Astrocyte of the cerebellum (primary cell): Measurements from ENCODE around the gene MKNK1.
"Not testable (repeated sequence)": the region's sequence is repeated elsewhere in the genome, so short reads cannot be mapped to it uniquely, and the experiment has no call there.

Experiments used
- DNase-seq: peaks from one replicate; pipeline ENCODE4 v3.0.0-alpha.2; 2011; ENCODE audit warnings: low read depth
- H3K4me3 ChIP-seq: 2 replicates; pipeline ENCODE4 v1.5.1; 2011; ENCODE audit warnings: mild to moderate bottlenecking, low read depth, low read length, moderate library complexity
- in situ Hi-C: cut with HindIII; loops from 2 replicates; pipeline ENCODE4 v1.10.0; 2017; ENCODE audit warnings: low sequenced_read_pairs
- TF ChIP-seq, protein P1 (sequence below): IDR thresholded peaks from 2 replicates; pipeline ENCODE4 v1.5.1; 2012; ENCODE audit warnings: low read length, low read depth, moderate library complexity, mild to moderate bottlenecking; ENCODE audit errors: missing control alignments

Gene MKNK1

DNA sequence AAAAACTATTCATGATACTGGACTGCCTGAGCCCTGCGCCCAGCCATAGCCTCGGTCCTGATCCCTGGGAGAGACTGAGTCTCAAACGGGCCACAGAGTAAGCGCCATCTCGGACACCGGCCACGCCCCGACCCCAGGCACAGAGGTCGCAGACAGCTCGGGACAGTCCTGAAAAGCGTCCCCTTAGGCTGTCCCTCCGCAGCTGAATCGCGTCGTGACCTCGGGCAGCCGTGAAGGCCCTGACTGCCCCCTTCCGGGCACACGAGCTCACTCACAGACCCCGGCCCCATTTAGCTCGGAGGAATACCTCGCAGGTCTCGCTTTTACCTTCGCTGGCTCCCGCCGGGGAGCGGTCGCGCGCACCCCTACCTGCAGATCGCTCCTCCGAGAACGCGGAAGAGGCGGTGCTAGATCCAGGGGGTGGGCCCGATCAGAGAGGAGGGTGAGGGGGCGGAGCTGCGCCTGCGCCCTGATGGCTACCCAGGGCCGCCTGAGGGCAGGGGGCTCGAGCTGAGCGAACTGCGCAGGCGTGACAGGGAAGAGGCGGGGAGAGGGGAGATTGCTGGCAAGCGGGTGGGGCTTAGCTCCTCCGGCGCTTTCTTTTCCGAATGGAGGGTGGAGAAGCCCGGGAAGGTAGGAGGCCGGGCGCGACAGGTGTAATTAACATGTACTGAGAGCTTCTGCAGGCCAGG, at the start of gene MKNK1:
Gene MKNK1 (minus strand): TSS at position 411 of the 692 bp plus-strand sequence. CDS start 20,941 bp downstream, outside the sequence.
- TF ChIP-seq, protein P1, sequence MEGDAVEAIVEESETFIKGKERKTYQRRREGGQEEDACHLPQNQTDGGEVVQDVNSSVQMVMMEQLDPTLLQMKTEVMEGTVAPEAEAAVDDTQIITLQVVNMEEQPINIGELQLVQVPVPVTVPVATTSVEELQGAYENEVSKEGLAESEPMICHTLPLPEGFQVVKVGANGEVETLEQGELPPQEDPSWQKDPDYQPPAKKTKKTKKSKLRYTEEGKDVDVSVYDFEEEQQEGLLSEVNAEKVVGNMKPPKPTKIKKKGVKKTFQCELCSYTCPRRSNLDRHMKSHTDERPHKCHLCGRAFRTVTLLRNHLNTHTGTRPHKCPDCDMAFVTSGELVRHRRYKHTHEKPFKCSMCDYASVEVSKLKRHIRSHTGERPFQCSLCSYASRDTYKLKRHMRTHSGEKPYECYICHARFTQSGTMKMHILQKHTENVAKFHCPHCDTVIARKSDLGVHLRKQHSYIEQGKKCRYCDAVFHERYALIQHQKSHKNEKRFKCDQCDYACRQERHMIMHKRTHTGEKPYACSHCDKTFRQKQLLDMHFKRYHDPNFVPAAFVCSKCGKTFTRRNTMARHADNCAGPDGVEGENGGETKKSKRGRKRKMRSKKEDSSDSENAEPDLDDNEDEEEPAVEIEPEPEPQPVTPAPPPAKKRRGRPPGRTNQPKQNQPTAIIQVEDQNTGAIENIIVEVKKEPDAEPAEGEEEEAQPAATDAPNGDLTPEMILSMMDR = peak; percentile 24
- DNase-seq = peak; percentile 85
- H3K4me3 ChIP-seq = peak within 1 kb of the TSS; percentile 83
- in situ Hi-C loops = no loop called here

DNA sequence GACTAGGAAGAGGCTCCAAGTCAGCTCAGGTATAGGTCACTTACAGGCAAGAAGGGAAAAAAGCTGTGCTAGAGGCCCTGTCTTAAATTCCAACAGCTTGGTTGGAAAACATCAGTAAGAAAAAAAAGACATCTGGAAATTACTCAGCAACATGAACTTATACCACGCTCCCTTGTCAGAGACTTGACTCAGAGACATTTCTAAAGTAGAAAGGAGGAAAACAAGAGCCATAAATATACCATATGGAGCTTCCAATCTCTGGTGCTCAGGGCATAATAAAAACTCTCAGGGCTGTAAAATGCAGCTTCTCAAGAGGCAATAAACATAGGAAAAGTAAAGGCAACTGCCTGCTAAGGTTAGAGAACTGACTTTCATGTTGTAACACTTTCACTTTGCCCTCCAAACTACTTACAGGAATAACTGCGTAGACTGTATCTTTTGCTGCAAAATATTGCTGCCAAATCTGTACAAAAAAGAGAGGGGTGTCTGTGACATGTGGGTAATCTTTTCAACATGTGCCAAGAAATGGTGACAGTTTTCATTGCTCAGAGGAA, 49.4 kb upstream of the MKNK1 start:
- no peak for DNase-seq
- in situ Hi-C loops = no loop called here
- no peak overlapping the region for H3K4me3 ChIP-seq
- TF ChIP-seq, protein P1 = no peak

DNA sequence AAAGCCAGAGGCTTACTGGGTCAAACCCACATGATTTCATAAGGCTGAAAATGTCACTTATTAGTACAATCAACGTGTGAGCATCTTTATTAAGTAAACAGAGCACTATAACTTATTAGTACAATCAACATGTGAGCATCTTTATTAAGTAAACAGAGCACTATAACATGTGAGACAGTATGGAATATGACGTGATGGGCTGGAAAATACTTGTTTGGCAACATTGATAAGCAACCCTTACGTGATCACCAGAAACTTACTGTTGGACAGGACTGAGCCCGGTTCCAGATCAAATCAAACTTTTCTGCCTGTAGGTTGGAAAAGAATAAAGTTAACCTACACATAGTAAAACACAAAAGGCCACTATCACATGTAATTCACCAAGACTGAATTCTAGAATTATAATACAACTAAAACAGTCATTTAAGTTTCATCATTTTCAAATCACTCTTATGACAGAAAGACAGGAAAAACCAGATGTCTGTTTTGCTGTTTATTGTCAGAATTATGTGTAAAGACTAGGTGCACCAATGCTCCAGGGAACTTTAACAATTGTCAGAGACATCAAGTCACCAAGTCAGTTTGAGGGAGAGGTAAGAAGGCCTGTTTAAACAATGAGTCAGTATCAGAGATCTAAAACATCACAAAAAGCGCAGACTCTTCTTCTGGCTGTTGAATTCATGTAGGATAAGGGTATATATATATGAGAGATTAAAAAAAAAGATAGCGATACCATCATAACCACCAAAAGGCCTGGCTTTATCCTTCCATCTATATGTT, 48.4 kb upstream of the MKNK1 start:
- in situ Hi-C loops = no loop called here
- no peak overlapping the region for H3K4me3 ChIP-seq
- TF ChIP-seq, protein P1 = no peak
- DNase-seq = no peak

DNA sequence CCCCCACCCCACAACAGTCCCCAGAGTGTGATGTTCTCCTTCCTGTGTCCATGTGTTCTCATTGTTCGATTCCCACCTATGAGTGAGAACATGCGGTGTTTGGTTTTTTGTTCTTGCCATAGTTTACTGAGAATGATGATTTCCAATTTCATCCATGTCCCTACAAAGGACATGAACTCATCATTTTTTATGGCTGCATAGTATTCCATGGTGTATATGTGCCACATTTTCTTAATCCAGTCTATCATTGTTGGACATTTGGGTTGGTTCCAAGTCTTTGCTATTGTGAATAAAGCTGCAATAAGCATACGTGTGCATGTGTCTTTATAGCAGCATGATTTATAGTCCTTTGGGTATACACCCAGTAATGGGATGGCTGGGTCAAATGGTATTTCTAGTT, 47.1 kb upstream of the MKNK1 start:
- in situ Hi-C loops, H3K4me3 ChIP-seq, DNase-seq: not testable (repeated sequence)

DNA sequence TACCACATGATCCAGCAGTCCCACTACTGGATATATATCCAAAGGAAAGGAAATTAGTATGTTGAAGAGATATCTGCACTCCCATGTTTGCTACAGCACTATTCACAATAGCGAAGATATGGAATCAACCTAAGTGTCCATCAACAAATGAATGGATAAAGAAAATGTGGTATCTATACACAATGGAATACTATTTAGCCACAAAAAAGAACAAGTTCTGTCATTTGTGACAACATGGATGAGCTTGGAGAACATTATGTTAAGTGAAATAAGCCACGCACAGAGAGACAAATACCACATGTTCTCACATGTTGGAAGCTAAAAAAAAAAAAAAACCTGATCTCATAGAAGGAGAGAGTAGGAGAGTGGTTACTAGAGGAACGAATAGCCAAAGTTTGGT, 46.4 kb upstream of the MKNK1 start:
- no peak overlapping the region for H3K4me3 ChIP-seq
- no peak for DNase-seq
- in situ Hi-C loops = no loop called here
- TF ChIP-seq, protein P1 = no peak

DNA sequence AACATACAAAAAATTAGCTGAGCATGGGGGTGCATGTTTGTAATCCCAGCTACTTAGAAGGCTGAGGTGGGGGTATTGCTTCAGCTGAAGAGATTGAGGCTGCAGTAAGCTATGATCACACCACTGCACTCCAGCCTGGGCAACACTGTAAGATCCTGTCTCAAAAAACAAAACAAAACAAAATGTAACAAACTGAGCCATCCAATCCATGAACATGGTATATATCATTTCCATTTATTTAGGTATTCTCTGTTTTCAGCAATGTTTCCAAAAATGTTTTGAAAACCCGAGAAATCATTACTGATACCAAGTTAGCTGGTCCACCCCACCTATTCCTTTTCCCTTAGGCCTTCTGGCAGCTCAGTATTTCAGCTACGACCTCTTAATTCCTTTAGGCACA, 45.7 kb upstream of the MKNK1 start:
- TF ChIP-seq, protein P1 = no peak
- DNase-seq = no peak
- H3K4me3 ChIP-seq = no peak overlapping the region
- in situ Hi-C loops = no loop called here

DNA sequence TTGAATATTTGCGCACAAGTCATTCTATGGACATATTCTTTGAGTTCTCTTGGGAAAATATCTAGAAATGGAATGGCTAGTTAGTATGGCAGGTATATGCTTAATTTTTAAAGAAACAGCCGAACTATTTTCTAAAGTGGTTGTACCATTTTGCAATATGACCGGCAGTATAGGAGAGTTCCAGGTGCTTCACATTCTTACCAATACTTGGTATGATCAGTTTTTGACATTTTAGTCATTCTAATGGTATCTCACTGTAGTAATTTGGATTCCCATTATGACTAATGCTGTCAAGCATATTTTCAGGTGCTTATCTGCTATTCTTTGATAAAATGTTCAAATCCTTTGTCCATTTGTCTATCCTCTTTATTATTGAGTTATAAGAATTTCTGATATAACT, 43.5 kb upstream of the MKNK1 start:
- in situ Hi-C loops = no loop called here
- TF ChIP-seq, protein P1 = no peak
- no peak for DNase-seq
- H3K4me3 ChIP-seq = no peak overlapping the region
